Neutrophil (primary cell): Measurements from ENCODE around the gene ADGRG6.

Experiments
- H3K27ac ChIP-seq: fragments of 200-600 bp; sonication (generic); 2 replicates; pipeline ENCODE4 v1.5.1; 2016; ENCODE audit warnings: mild to moderate bottlenecking, moderate library complexity
- H3K27me3 ChIP-seq: fragments of 200-600 bp; sonication (generic); 2 replicates; pipeline ENCODE4 v1.6.0; 2016; ENCODE audit warnings: mild to moderate bottlenecking
- H3K36me3 ChIP-seq: fragments of 200-600 bp; sonication (generic); 2 replicates; pipeline ENCODE4 v1.5.1; 2017
- H3K4me1 ChIP-seq, 2 experiments: fragments of 200-600 bp in 1 of 2; sonication (generic) in 1 of 2; 1 replicate in 1 of 2; 2 replicates in 1 of 2; pipeline versions ENCODE4 v1.5.1 to v1.6.1; 2013 to 2016; ENCODE audit warnings: low read depth in 1 of 2, low read length in 1 of 2, mild to moderate bottlenecking in 1 of 2, moderate library complexity in 1 of 2; ENCODE audit not compliant: control insufficient read depth in 1 of 2, insufficient read depth in 1 of 2
- H3K4me3 ChIP-seq, 2 experiments: fragments of 200-600 bp in 1 of 2; sonication (generic) in 1 of 2; 1 replicate in 1 of 2; 2 replicates in 1 of 2; pipeline ENCODE4 v1.5.1; 2013 to 2016; ENCODE audit warnings: low read depth in 1 of 2, low read length in 1 of 2, mild to moderate bottlenecking in 1 of 2, moderate library complexity in 1 of 2
- H3K9me3 ChIP-seq: fragments of 200-600 bp; sonication (generic); 2 replicates; pipeline ENCODE4 v1.5.1; 2016
- CTCF ChIP-seq: fragments of 200-600 bp; sonication (generic); IDR thresholded peaks from 2 replicates; pipeline ENCODE4 v1.5.1; 2016; ENCODE audit warnings: antibody characterized with exemption

The ADGRG6 gene

GRCh38 chr6:142326540-142326939 lies 24.7 kb downstream of the ADGRG6 start:
- Histone ChIP-seq H3K4me1 (no peaks in the 10 kb centered on the region), H3K27ac (no peak overlapping the region), H3K27me3 (no peaks in the 10 kb centered on the region), H3K36me3 (no peaks in the 10 kb centered on the region), H3K9me3 (no peaks in the 10 kb centered on the region), H3K4me3 (no peak overlapping the region)
- TF ChIP-seq CTCF = no peak

GRCh38 chr6:142328070-142328469 lies 26.3 kb downstream of the ADGRG6 start:
- no peaks in the 10 kb centered on the region for H3K36me3 ChIP-seq
- H3K27ac ChIP-seq = no peak overlapping the region
- TF ChIP-seq CTCF = no peak

GRCh38 chr6:142329486-142330113 lies 27.8 kb downstream of the ADGRG6 start:
- no peaks in the 10 kb centered on the region for H3K9me3 ChIP-seq
- no peak overlapping the region for H3K4me3 ChIP-seq
- H3K27me3 ChIP-seq = no peaks in the 10 kb centered on the region
- no peak for TF ChIP-seq CTCF
- no peaks in the 10 kb centered on the region for H3K36me3 ChIP-seq
- H3K27ac ChIP-seq = no peak overlapping the region
- no peaks in the 10 kb centered on the region for H3K4me1 ChIP-seq

More at GRCh38 chr6:142328070-142328469, 26.3 kb downstream of the ADGRG6 start:
- H3K9me3 ChIP-seq = no peaks in the 10 kb centered on the region
- no peaks in the 10 kb centered on the region for H3K4me1 ChIP-seq
- no peaks in the 10 kb centered on the region for H3K27me3 ChIP-seq
- H3K4me3 ChIP-seq = no peak overlapping the region

GRCh38 chr6:142331075-142331551 lies 29.3 kb downstream of the ADGRG6 start:
- no peak overlapping the region for H3K4me3 ChIP-seq
- H3K27ac ChIP-seq = no peak overlapping the region
- H3K9me3 ChIP-seq = no peaks in the 10 kb centered on the region

GRCh38 chr6:142331601-142332000 lies 29.8 kb downstream of the ADGRG6 start:
- no peak for TF ChIP-seq CTCF
- no peak overlapping the region for H3K4me3 ChIP-seq
- no peaks in the 10 kb centered on the region for H3K27me3 ChIP-seq
- no peak overlapping the region for H3K27ac ChIP-seq
- H3K36me3 ChIP-seq = no peaks in the 10 kb centered on the region
- H3K9me3 ChIP-seq = no peaks in the 10 kb centered on the region
- H3K4me1 ChIP-seq = no peaks in the 10 kb centered on the region

More at GRCh38 chr6:142331075-142331551, 29.3 kb downstream of the ADGRG6 start:
- H3K36me3 ChIP-seq = no peaks in the 10 kb centered on the region
- H3K4me1 ChIP-seq = no peaks in the 10 kb centered on the region
- no peaks in the 10 kb centered on the region for H3K27me3 ChIP-seq
- TF ChIP-seq CTCF = no peak
